ENCODE measurements around the gene S1PR3.

Gene S1PR3

DNA sequence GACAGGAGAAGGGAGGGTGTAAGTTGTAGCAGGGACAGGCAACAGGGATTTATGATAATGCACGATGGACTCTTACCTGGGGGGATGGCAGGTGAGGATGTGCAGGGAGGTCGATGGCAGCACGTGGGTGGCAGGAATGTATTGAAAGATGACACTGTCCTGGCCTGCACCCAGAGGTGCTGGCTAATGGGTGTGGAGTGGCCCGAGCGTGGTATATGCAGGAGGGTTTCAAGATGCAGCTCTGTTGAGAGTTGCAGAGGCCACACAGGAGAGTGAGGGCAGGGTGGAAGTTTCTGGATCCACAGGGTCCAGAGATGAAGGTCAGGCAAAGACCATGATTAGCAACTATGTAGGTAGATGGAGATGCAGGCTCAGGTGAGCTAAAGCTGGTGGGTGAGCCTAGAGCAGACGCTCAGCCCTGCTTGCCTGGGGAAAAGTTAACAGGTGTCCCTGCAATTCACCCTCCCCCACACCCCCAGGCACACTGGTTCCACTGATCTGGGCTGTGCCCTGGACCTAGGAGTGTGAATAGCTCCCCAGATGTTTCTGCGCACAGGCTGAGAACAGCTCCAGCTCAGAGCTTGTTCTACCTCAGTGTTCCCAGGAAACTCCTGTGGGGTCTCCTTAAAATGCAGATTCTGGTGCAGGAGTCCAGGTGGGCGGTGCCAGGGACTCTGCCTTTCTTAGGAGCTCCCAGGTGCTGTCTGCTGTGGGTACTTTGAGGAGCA, 21.5 kb upstream of the S1PR3 start:
- DNase-seq = no peak

DNA sequence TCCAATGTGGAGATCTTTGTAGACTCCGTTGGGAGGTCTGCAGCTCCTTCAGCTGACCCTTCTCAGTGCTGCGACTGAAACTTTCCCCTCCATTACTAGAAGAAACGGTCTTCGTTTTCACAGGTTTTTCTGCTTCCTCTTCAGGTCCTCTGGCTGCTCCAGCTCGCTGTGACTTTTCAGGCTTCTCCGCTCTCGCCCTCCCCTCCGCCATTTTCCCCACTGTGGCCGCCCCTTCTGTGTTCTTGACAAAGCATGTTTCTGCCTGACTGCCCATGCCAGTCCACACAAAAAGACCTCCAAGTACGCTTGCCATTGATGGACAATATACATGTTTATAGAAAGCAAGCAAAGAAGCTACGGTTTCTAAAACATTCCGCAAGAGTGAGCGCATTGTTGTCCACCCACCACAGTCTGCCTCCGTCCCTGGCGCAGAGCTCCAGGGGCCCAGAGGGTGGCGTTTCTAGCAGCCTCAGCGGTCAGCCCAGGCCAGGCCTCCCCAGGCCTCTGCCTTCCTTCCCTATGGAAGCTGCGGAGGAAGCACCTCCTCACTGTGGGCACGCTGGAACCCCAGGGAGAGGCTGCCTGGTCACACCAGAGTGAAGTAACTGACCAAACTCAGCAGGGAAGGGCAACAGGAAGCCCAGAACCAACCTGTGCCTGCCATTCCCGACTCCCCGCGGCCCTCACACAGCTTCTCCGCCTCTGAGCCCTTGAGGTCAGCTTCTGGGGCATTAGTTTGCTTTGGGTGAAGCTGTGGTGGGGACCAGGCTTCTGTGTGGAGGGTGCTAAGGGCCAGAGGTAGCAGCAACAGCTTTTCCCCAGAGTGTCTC, 19.9 kb upstream of the S1PR3 start:
- DNase-seq = no peak

- no peak for DNase-seq
These were observed 18.9 kb upstream of the S1PR3 start for GRCh38 chr9:88972401-88972800.

- DNase-seq = no peak
These were observed 17.8 kb upstream of the S1PR3 start for GRCh38 chr9:88973281-88974045.

- no peak for DNase-seq
These were observed 16.6 kb upstream of the S1PR3 start for GRCh38 chr9:88974641-88975040.

GRCh38 chr9:88975966-88976889, 15.0 kb upstream of the S1PR3 start:
- DNase-seq = no peak

- DNase-seq = no peak
These were observed 14.4 kb upstream of the S1PR3 start for GRCh38 chr9:88976890-88977257.

DNA sequence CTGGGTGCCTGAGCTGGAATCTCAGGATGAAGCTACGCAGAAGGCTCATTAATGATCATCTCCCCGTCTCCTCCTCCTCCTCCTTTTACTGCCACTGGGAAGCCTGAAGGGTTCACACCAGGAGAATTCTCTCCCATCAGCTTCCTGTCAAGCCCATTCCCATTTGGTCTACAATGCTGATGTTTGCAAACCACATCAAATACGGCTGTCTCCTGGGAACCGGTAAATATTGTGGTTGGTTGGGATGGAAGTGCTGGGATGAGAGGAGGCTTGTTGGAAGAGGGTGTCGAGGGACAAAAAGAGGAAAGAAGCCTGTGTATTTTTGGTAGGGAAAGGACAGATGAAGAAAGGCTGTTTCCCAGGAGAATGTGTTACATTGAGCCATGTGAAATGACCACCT, 13.2 kb upstream of the S1PR3 start:
- DNase-seq = no peak

GRCh38 chr9:88979021-88979420, 12.2 kb upstream of the S1PR3 start:
- DNase-seq = no peak

- DNase-seq = no peak
These were observed 11.5 kb upstream of the S1PR3 start for GRCh38 chr9:88979791-88980190.

GRCh38 chr9:88980740-88981203, 10.5 kb upstream of the S1PR3 start:
- DNase-seq = no peak

DNA sequence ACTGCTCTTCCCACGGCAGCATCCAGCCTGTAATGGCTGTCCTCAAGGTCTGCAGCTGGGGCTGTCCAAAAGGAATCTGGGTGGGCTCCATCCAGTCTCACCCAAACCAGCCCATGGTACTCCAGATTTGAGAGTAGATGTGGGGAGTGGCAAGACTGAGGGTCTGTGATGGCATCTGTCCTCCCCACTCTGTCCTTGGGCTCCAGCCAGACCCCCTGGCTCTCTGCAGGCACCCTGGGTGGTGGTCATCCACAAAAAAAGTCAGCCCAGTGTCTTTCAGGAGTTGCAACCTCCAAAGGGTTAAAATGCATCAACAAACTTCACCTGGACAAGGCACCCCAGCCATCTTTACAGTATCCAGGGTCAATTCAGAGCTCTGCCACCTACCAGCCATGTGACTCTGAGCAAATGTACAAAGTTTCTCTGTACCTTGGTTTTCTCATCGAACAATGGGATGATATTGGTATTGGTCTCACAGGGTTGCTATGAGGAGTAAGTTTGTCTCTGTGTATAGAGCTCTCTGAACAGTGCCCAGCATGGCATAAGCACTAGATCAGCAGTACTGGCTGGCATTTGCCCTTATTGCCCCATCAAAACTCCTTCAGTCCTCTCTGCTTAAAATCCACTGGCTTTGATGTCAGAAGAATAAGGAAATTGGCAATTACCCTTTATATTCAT, 7.3 kb upstream of the S1PR3 start:
- no peak for DNase-seq

GRCh38 chr9:88984543-88984883, 6.8 kb upstream of the S1PR3 start:
- DNase-seq = no peak

DNA sequence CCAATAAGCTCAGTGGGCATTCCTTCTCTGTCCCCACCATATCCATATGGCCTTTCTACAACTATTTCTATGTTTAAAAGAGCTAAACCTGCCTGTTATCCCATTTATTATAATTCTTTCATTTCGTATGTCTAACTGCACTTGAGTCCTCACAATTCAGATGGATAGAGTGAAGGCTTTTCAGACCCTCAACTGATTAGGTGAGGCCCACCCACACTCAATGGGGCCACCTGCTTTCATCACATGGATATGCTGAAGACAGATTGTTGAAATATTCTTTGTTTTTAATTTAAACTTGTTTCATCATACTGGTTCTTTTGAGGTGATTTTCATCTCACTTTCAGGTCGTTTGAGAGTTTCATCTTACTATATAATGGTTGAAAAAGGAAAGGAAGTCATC, 5.7 kb upstream of the S1PR3 start:
- no peak for DNase-seq

GRCh38 chr9:88986776-88987175, 4.5 kb upstream of the S1PR3 start:
- no peak for DNase-seq

DNA sequence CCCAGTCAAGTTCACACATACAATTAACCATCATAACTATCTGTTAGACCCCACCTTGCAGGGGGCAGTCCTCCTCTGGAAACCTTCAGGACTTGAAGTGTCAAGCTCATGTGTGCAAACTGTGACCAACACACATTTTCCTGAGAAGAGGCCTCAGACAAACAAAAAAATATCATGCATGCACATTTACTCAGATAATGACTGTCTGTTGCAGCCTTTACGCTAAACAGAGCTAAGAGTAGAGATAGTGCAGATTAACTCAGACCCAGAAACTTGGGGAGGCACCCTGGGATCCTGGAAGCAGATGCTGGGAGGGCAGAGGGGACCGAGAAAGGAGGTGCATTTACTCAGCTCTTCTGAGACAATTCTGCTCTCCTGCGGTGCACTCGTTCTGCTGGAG, 3.6 kb upstream of the S1PR3 start:
- DNase-seq = no peak

DNA sequence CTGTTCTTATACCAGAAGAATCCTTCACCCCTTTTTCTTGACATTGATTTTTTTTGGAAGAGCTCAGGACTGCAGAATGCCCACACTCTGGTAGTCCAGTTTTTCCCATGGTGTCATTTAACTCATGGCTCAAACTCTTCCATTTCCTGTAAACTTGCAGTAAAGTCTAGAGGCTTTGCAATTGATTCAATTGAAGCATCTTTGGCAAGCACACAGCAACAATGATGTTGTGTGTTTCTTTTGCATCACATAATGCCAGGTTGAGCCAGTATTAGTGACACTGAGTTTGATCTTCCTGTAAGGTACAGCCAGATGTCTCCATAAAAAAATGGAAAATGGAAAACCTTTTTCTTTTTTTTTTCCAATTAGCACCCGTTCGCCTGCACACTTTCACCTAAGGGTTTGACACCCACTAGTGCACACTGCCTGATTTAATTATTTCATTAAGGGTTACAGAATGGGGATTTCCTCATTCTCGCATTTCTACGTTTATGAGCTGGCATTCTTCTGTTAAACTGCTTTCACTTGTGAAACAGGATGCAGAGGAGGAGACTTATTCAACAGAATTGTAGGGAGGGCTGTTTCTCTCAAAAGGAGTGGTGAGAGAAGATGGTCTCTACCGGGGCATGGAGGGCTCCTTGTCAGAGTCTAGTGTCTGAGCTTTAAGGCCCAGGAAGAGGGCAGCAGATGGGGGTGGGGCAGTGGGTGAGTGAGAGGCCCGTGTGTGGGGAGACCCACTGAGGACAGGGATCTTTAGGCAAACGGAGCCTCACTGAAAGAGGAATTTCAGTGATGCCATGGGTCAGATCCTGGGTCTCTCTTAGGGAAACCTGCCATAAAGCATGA, 2.2 kb upstream of the S1PR3 start:
- DNase-seq = no peak

DNA sequence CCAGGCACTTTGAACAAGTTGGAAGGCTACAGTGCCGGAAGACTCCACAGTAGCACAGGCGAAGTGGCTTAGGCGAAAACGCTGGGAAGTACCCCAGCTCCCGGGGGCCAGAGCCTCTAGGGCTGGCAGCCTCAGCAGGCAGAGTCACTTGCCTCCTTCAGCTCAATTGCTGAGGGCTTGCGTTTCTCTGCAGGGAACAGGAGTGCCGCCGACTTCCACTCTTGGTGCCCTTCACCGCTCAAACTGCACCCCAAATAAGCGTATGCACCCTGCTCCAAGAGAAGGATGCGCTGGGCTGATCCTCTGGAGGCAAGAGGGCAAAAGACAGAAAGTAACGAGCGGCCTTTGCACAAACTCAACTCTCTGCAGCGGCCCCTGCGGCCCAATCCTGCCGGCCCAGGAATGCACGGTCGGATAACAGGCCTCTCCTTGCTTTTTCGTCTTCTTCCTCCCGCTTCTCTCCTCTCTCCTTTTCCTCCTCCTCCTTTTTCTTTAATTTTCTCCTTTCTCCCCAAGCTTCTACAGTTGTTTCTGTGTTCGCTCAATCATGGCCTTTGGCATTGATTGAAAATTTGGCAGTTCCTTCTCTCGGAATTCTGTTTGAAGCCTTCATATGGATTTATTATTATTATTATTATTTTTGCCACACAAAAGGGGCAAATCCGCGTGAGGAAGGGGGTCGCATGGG, 1.1 kb upstream of the S1PR3 start:
- DNase-seq = no peak

- no peak for DNase-seq
These were observed 571 bp upstream of the S1PR3 start for GRCh38 chr9:88990729-88991065.

DNA sequence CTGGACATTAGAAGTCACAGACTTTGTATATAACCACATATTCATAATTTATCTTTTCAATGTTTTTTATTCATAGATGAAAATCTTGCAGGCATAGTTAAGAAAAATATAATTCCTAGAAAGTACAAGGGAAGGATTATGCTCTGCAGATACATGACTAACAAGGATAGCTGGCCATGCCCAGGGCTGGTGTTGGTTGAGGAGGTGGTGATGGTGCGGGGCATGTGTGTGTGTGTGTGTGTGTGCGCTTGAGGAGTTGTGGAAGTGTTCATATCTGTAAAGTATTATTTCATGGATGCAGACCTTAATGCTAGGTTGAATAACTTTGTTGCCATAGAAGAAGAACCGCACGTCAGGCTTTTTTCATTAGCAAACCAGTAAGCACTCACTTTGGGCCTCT, 1.3 kb downstream of the S1PR3 start:
- no peak for DNase-seq

DNA sequence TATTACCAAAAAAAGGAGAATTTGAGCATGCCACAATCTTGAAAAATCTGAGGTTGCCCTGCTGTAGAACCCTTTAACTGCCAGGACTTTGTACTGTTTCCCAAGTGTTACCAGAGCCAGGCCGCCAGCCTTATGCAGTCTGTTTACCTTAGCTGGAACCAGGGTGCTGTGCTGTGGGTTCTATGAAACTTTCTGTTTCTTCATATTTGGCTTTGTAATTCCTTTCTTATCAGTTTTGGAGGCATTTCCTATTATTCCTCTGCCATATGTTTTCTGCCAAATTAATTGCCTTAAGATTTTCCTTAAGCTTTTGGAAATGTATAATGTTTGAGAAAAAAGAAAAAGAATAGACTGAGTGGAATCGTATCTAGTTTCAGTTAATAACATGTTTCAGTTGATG, 2.1 kb downstream of the S1PR3 start:
- no peak for DNase-seq

Measured in NCI-H446 (cell line).